Choroid plexus epithelial cell (primary cell): ENCODE measurements around the gene METTL22.
A peak's percentile ranks its signal among the peaks of the same experiment; 100 is the strongest.

ENCODE experiments used
- DNase-seq: peaks from one replicate; pipeline ENCODE4 v3.0.0-alpha.2; 2010; ENCODE audit warnings: low read depth
- H3K4me3 ChIP-seq: 2 replicates; pipeline ENCODE4 v1.5.1; 2011; ENCODE audit warnings: low read depth, mild to moderate bottlenecking, control low read depth, low read length, moderate library complexity
- CTCF ChIP-seq: conservative IDR thresholded peaks from 2 replicates; pipeline ENCODE4 v1.5.1; 2011; ENCODE audit warnings: low read depth, mild to moderate bottlenecking, control low read depth, inconsistent platforms, low read length, moderate library complexity

Gene METTL22

GRCh38 chr16:8577678-8578304 is 43.7 kb upstream of the METTL22 start:
- no peak for DNase-seq
- H3K4me3 ChIP-seq: no peak overlapping the region
- TF ChIP-seq CTCF: no peak

GRCh38 chr16:8579559-8579958 is 41.9 kb upstream of the METTL22 start:
- TF ChIP-seq CTCF: no peak
- DNase-seq: no peak
- H3K4me3 ChIP-seq: no peak overlapping the region

DNA sequence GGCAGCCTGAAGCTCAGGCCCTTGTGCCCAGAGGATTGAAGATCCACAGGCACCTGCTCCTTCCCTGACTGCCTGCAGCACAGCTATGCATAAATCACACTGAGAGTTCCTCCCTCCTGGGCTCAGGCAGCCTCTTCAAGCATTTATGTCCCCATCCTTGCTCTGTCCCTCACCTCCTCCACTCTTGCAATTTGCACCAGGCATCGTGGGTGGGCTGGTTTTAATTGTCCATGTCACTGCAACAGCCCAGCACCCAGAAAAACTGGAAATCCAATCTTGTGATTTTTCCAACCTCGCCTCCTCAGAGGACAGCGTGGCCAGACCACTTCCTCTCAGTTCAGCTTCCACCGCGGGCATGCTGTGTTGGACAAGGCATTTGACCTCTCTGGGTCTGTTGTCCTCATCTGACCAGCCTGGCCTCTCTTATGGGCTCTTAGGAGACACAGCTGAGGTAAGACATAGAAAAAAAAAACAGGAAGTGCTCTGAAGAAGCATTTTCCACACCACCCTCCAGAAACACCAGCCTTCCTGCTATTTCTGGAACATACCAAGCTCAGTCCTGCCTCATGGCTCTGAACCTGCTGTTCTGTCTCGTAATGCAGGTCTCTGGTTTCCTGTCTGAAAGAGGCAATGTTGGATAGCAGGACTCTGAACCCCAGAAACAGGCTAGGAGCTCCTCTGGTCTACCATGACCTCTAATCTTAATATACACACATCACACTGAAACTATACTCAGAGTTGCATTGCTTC is 39.5 kb upstream of the METTL22 start:
- peak; percentile 94 for DNase-seq
- H3K4me3 ChIP-seq: no peak overlapping the region
- TF ChIP-seq CTCF: no peak

DNA sequence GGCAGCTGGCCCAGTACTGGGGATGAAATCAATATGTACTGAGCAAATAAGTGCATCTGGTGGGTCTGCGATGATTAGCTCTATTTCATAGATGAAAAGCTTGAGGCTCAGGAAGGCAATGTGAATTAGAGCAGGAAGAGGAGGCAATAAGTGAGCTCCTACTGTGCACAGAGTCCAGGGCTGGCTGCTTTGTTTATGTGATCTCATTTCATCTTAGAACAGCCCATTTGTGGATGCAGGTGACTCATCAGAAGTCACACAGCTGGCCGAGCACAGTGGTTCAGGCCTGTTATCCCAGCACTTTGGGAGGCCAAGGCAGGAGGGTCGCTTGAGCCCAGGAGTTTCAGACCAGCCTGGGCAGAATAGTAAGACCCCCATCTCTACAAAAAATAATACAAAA is 38.3 kb upstream of the METTL22 start:
- peak; percentile 81 for DNase-seq

GRCh38 chr16:8583732-8584131 is 37.8 kb upstream of the METTL22 start:
- no peak overlapping the region for H3K4me3 ChIP-seq
- no peak for TF ChIP-seq CTCF
- DNase-seq: peak; percentile 23

More for the DNA sequence above, 38.3 kb upstream of the METTL22 start:
- TF ChIP-seq CTCF: no peak
- no peak overlapping the region for H3K4me3 ChIP-seq

GRCh38 chr16:8585041-8585440 is 36.5 kb upstream of the METTL22 start:
- no peak overlapping the region for H3K4me3 ChIP-seq
- no peak for TF ChIP-seq CTCF
- no peak for DNase-seq

GRCh38 chr16:8585857-8586256 is 35.6 kb upstream of the METTL22 start:
- TF ChIP-seq CTCF: no peak
- H3K4me3 ChIP-seq: no peak overlapping the region
- DNase-seq: no peak
